Left colon (tissue), 2 donors: Measurements from ENCODE around the gene PDK2. TPM values are rescaled to one million over a fixed set of nuclear protein-coding genes. Genes with fewer than 3 reads are reported as not detected.
A peak's percentile ranks its signal among the peaks of the same experiment; 100 is the strongest.

Experiments used
- ATAC-seq: fragments of 200-7000 bp; cut with Tn5 transposase; one replicate; pipeline ENCODE4 v1.9.1; 2020; ENCODE audit warnings: mild to moderate bottlenecking, moderate library complexity
- DNase-seq, 2 donors: peaks; one replicate each; pipeline ENCODE4 v3.0.0-alpha.2; 2020
- intact Hi-C, 2 donors: fragments of 100-400 bp; cut with DNase I in 1 of 2; cut with micrococcal nuclease in 1 of 2; formaldehyde crosslinking; loops; one replicate each; pipeline versions ENCODE4 v1.11.2 to v1.14.0; 2022; cut with DNase I, micrococcal nuclease
- total RNA-seq, 2 donors: library from RNA; stranded (reverse); fragmentation: NEBNext Ultra II Directional; extraction: Animal tissue kit (Norgen Biotek cat#: 25700); gene quantifications; one replicate each; pipeline ENCODE4 v1.2.1, GENCODE V29; 2021
- donor health status: DM: no; HTN: no; CAD: no.
- donor health status: DM: yes; HTN: yes; CAD: no.

Gene PDK2
- total RNA-seq, 2 donors from 2014 or later: 59.5 to 71.4 TPM

DNA sequence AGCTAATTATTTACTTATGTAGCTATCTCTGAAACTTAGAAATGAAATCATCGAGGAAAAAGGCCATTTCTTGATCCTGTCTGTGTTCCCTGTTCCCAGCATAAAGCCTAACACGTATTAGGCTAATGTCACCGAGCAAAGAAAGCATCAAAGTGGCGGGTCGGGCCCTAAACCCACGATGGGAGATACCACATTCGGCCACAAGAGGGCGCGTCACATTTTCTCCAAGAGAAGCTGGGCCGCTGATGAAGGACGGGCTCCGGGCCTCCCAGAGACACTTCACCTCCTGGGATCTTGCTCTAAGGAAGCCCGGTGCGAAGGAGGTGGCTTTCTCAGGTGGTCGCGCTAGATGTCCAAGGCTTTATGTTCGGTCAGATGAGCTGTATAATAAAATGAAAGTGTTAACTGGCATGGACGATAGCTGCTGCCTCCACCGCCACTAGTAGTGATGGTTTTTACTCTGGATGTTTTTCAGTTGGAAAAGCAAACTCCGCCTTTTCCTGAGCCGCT is 853 bp upstream of the PDK2 start:
- peak; percentile 64 for ATAC-seq
- peak; percentile 86 to 94 for DNase-seq
- intact Hi-C loops: loop anchor here in 1 of 2 donors (10.0 kb wide), 1 partner anchor 201 kb away; no protein-coding TSS in a partner anchor

DNA sequence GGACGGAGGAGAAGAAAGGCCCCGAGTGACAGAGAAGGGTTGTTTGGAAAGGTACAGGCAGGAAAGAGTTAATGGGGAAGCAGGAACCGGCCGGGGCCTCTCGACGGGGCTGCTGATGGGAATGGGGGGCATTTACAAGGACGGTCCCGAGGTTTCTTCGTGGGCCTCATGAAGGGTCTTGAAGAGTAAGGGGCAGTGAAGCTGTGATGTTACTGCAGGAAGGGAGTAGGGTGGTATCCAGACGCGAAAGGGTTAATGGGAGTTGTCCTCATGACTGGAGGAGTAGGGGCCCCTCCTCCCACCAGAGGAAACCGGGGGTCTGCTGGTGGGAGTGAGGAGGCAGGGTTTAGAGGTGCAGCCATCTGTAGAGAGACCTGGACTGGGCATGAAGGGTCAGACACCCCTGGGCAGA is 481 bp downstream of the PDK2 start:
- no peak for DNase-seq
- intact Hi-C loops: loop anchor here in 1 of 2 donors (10.0 kb wide), 1 partner anchor 199 kb away; no protein-coding TSS in a partner anchor
- ATAC-seq: no peak

DNA sequence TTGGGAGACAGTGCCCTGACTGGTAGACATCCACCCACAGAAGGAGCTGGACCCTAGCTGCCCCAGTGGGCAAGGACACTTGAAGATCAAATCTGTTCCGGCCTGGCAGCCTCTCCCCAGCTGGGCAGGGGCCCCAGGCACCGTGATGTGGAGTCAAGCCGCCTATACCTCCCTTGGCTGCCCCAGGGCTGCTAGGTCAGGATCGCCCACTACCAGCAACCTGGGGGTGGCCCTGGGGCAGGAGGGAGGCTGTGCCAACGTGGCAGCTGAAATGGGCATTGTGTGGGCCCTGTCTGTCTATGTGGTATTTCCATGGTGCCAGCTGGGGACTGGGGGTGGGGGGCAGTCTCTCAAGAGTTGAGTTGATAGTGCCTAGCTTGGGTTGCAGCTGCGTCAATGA is 941 bp downstream of the PDK2 start:
- peak; percentile 3 for ATAC-seq
- intact Hi-C loops: loop anchor here in 1 of 2 donors (10.0 kb wide), 1 partner anchor 199 kb away; no protein-coding TSS in a partner anchor
- DNase-seq: no peak

- no peak for DNase-seq
- intact Hi-C loops: loop anchor here in 1 of 2 donors (10.0 kb wide), 1 partner anchor 198 kb away; no protein-coding TSS in a partner anchor
Observed at GRCh38 chr17:50096758-50097157, 1.6 kb downstream of the PDK2 start.

GRCh38 chr17:50097455-50097854 is 2.3 kb downstream of the PDK2 start:
- no peak for ATAC-seq
- intact Hi-C loops: loop anchor here in 1 of 2 donors (10.0 kb wide), 1 partner anchor 197 kb away; no protein-coding TSS in a partner anchor
- no peak for DNase-seq

More at GRCh38 chr17:50096758-50097157, 1.6 kb downstream of the PDK2 start:
- ATAC-seq: no peak

- ATAC-seq: no peak
- no peak for DNase-seq
- intact Hi-C loops: loop anchor here in 1 of 2 donors (10.0 kb wide), 1 partner anchor 197 kb away; no protein-coding TSS in a partner anchor
Observed at GRCh38 chr17:50097926-50098325, 2.8 kb downstream of the PDK2 start.

DNA sequence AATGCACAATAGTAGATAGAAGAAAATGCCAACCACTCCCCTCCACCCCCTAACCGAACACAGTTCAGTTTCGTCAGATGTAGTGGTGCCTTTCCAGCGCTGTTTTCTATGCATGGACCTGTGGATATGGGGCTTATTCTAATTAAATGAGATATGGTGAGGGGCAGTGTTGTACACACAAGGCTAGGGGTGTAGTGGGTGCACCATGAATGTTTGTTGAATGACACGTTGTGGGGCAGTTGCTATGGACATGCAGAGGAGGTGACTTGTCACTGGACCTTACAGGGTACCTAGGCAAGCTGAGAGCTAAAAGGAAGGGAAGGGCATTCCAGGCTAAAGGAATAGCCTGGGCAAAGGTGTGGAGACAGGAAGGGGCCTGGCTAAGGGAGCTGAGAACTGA is 3.4 kb downstream of the PDK2 start:
- ATAC-seq (no peak), DNase-seq (no peak)
- intact Hi-C loops: loop anchor here in 1 of 2 donors (10.0 kb wide), 1 partner anchor 196 kb away; no protein-coding TSS in a partner anchor

DNA sequence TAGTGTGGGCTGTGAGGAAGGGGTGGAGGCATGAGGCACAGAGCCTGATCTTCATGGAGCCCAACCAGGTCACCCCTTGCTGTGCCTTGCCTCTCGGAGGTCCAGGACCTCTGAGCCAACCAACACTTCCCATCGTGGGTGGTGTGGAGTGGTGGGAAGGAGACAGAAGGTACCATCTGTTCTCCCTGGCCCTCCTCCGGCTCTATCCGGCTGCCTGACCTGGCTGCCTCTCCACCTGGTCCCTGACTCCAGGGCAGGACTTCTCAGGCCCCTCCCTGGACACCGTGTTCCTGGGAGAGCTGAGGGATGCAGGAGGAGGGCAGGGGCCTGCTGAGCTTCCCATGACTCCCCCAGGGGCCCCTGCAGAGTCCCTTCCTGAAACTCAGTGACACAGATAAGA is 3.9 kb downstream of the PDK2 start:
- ATAC-seq: no peak
- intact Hi-C loops: loop anchor here in 1 of 2 donors (10.0 kb wide), 1 partner anchor 196 kb away; no protein-coding TSS in a partner anchor
- DNase-seq: no peak

DNA sequence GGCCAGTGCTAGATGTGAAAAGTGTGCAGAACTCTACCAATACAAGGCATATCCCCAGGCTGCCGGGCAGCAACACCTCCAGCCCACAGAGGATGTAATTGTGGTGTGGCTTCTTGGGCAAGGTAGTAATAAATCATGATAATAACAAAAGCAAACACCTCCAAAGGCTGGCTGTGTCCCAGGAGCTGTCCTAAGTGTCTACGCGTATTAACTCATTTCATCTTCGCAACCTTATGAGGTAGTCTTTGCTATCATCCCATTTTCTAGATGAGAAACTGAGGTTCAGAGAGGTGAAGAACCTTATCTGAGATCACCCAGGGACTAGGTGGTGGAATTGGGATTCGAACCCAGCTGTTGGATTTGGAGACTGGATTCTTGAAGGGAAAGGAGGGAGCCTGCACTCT is 5.3 kb downstream of the PDK2 start:
- intact Hi-C loops: no loop called here
- peak; percentile 54 for ATAC-seq
- peak; percentile 74 to 75 for DNase-seq

GRCh38 chr17:50100921-50101345 is 5.8 kb downstream of the PDK2 start:
- ATAC-seq (peak; percentile 5), DNase-seq (peak in 1 of 2 donors; percentile 56)
- intact Hi-C loops: no loop called here

GRCh38 chr17:50101346-50102163 is 6.4 kb downstream of the PDK2 start:
- intact Hi-C loops: no loop called here
- DNase-seq: peak; percentile 80 to 92
- ATAC-seq: peak; percentile 80

GRCh38 chr17:50102164-50102991 is 7.2 kb downstream of the PDK2 start:
- intact Hi-C loops: no loop called here
- ATAC-seq (peak; percentile 80), DNase-seq (peak; percentile 91 to 96)

DNA sequence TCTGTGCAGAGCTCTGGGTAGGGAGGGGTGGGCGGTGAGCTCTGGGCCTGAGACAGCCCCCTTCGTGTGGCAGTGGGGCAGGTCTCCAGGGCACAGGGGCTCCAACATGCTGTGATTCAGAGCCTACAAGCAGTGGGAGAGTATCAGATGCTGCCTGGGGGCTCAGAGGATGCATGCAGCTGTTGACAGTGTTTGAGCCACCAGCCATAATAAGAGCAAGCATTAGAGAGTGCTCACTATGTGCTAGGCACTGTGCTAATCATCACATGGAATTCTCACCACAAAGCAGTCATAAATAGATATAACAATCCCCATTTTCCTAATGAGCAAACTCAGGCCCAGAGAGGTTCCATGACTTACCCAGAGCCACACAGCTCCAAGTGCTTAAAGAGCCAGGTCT is 8.1 kb downstream of the PDK2 start:
- intact Hi-C loops: no loop called here
- ATAC-seq (no peak), DNase-seq (no peak)

GRCh38 chr17:50103941-50104340 is 8.8 kb downstream of the PDK2 start:
- DNase-seq (no peak), ATAC-seq (no peak)

GRCh38 chr17:50105811-50106210 is 10.7 kb downstream of the PDK2 start:
- DNase-seq: no peak
- ATAC-seq: no peak
- intact Hi-C loops: no loop called here

More at GRCh38 chr17:50103941-50104340, 8.8 kb downstream of the PDK2 start:
- intact Hi-C loops: no loop called here

- ATAC-seq: no peak
- intact Hi-C loops: no loop called here
- DNase-seq: no peak
Observed at GRCh38 chr17:50106393-50107131, 11.4 kb downstream of the PDK2 start.

DNA sequence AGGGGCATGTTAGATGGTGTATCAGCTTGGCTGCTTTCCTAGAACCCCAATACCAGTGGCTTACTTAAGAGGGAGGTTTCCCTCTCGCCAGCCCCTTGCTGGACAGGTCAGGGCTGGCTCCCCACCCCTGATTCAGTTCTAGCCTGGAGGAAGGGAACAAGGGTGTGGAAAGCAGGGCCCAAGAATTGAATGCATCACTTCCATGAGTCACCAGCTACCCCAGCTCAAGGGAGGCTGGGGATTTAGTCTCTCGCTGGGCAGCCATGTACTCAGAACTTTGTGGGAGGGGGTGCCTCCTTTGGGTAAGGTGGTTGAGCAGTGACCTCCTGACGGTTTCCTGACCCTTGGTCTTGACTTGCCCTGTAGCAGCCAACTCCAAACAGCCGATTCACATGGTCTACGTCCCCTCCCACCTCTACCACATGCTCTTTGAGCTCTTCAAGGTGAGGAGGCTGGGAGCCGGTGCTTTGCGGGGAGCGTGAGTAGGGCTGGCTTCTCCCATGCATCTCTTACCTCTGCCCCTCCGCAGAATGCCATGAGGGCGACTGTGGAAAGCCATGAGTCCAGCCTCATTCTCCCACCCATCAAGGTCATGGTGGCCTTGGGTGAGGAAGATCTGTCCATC is 12.8 kb downstream of the PDK2 start:
- intact Hi-C loops: no loop called here

DNA sequence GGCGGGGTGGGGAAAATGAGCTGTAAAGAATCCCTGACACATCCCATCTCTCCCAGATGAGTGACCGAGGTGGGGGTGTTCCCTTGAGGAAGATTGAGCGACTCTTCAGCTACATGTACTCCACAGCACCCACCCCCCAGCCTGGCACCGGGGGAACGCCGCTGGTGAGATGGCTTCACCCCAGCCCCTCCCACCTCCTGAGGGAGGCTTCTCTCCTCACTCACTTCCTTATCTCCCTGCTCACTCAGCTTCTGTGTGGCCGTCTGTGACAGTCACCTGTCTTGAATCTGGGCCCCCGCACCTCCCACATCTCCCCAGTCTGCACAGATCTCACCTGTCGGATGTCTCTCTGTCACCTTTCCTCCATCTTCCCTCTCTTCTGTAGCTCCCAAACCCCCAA is 13.4 kb downstream of the PDK2 start:
- intact Hi-C loops: no loop called here
- no peak for DNase-seq
- ATAC-seq: no peak

More for the DNA sequence above, 12.8 kb downstream of the PDK2 start:
- ATAC-seq (no peak), DNase-seq (no peak)
